Muscle layer of colon (tissue), 2 donors: Measurements from ENCODE around the gene USF2.
"Not testable (repeated sequence)": the region's sequence is repeated elsewhere in the genome, so short reads cannot be mapped to it uniquely, and the experiment has no call there.

Experiments
- H3K27ac ChIP-seq: one replicate; pipeline ENCODE4 v1.7.0; 2013; ENCODE audit warnings: low read depth, mild to moderate bottlenecking, low read length, moderate library complexity
- H3K27me3 ChIP-seq, 2 donors: one replicate each; pipeline ENCODE4 v1.7.0; 2013; ENCODE audit warnings: low read length in 2 of 2, mild to moderate bottlenecking in 2 of 2; ENCODE audit not compliant: insufficient read depth in 2 of 2, control insufficient read depth in 1 of 2
- H3K36me3 ChIP-seq: one replicate; pipeline ENCODE4 v1.7.0; 2013; ENCODE audit warnings: mild to moderate bottlenecking, low read length; ENCODE audit not compliant: insufficient read depth
- H3K4me1 ChIP-seq: one replicate; pipeline ENCODE4 v1.7.0; 2013; ENCODE audit warnings: mild to moderate bottlenecking, low read length; ENCODE audit not compliant: insufficient read depth
- H3K4me3 ChIP-seq, 2 donors: one replicate each; pipeline ENCODE4 v1.7.0; 2013; ENCODE audit warnings: low read length in 2 of 2, low read depth in 1 of 2, mild to moderate bottlenecking in 1 of 2, moderate library complexity in 1 of 2
- H3K9ac ChIP-seq: one replicate; pipeline ENCODE4 v1.7.0; 2013; ENCODE audit warnings: low read length
- H3K9me3 ChIP-seq: one replicate; pipeline ENCODE4 v1.7.0; 2013; ENCODE audit warnings: mild to moderate bottlenecking, low read length
- donor health status: abdominal sarcoma.
- donor health status: Adenocarcinoma of cecum.

USF2 gene, protein sequence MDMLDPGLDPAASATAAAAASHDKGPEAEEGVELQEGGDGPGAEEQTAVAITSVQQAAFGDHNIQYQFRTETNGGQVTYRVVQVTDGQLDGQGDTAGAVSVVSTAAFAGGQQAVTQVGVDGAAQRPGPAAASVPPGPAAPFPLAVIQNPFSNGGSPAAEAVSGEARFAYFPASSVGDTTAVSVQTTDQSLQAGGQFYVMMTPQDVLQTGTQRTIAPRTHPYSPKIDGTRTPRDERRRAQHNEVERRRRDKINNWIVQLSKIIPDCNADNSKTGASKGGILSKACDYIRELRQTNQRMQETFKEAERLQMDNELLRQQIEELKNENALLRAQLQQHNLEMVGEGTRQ

DNA sequence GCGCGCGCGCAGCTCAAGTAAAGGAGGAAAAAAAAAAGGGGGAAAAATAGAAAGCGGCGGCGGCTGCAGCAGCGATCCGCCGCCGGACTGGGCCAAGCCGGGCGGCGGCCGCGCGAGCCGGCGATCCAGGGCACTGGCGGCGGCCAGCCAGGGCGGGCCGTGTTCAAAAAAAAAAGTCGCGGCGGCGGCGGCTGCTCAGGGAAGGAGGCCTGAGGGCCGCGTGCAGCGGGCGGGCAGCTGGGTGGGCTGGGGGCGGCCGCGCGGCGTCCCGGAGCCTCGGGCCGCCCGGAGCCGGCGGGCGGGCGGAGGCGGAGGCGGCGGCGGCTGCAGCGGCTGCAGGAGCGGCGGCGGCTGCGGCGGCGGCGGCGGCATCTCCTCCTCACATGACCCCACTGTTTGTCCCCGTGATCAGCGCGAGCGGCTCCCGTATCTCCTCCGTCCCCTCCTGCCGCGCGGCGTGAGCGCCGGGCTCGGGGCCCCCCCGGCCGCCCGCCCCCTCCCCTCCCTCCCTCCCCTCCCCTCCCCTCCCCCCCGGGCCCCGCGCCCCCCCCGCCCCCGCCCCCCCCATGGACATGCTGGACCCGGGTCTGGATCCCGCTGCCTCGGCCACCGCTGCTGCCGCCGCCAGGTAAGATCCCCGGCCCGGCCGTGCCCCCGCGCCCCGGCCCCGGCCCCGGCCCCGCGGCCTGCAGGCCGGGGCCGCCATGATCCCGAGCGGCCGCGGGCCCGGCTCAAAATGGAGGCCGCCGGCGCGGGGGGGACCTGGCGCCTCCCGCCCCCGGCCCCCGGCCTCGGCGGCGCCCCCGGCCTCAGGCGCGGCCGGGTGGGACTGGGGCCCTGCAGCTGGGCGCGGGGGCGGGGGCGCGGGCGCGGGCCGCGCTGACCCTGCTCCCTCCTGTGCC is at the start of gene USF2:
TSS of gene USF2 (plus strand) at position 427 of the 902 bp plus-strand sequence. CDS start at position 567, 140 bp downstream.
- peaks cover 19% of the 10 kb centered on the region for H3K4me1 ChIP-seq
- H3K36me3 ChIP-seq, result peaks cover 33% of the 10 kb centered on the region
- H3K27me3 ChIP-seq, result no peaks in the 10 kb centered on the region
- peak within 1 kb of the TSS; percentile 67 for H3K9ac ChIP-seq
- H3K27ac ChIP-seq, result peak within 1 kb of the TSS; percentile 99
- H3K9me3 ChIP-seq, result no peaks in the 10 kb centered on the region
- peak within 1 kb of the TSS; percentile 73 to 76 for H3K4me3 ChIP-seq

DNA sequence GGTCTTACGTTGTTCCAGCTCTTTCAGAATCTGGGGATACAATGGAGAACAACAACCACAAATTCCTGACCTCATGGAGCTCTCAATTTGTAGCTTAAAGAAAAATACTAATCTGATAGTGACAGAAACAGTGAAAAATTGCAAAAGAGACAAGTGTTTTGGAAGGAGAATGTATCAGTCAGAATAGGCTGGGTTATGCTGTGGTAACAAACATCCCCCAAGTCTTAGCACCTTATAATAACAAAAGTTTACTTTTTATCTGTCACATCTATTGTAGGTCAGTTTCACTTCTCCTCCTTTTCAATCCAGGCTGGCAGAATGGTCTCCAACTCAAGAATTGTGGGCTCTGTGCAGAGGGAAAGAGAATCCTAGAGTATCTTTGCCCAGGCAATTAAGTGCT is 49.8 kb upstream of the USF2 start:
- peaks cover 6% of the 10 kb centered on the region for H3K4me1 ChIP-seq

DNA sequence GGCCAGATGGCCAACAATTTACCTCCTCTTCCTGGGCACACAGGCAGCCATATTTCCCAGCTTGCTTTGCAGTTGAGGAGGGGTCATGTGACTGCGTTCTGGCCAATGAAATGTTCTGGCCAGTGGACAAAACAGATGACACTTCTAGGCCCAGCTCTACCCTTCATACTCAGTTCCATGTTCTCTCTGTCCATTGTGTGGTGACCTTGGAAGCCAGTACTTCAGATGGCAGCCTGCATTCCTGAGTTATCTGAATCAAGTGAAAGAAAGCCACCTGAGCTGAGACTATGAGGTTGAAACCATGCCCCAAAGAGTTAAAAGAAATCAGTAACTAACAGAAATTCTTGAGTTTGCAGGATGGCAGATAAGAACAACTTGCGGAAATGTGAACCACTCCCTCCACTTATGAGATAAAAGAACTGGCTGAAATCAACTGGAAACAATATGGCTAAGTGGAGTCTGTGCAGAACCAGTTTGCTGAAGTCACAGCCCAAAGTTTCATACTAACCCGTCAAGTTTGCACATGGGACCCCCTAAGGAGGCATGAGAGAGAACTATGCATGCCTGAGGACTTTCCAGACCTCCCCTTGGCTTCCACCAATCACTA is 48.3 kb upstream of the USF2 start:
- Histone ChIP-seq H3K4me3 (no peak overlapping the region), H3K4me1 (no peaks in the 10 kb centered on the region), H3K27ac (no peak overlapping the region), H3K9ac (no peak overlapping the region), H3K9me3 (no peaks in the 10 kb centered on the region), H3K36me3 (no peaks in the 10 kb centered on the region), H3K27me3 (peaks cover 0 to 5% of the 10 kb centered on the region in 2 donors)

More for the DNA sequence above, 49.8 kb upstream of the USF2 start:
- H3K27ac ChIP-seq, result no peak overlapping the region
- H3K36me3 ChIP-seq, result no peaks in the 10 kb centered on the region
- no peak overlapping the region for H3K4me3 ChIP-seq
- H3K9me3 ChIP-seq, result no peaks in the 10 kb centered on the region
- no peak overlapping the region for H3K9ac ChIP-seq
- H3K27me3 ChIP-seq, result no peaks in the 10 kb centered on the region

DNA sequence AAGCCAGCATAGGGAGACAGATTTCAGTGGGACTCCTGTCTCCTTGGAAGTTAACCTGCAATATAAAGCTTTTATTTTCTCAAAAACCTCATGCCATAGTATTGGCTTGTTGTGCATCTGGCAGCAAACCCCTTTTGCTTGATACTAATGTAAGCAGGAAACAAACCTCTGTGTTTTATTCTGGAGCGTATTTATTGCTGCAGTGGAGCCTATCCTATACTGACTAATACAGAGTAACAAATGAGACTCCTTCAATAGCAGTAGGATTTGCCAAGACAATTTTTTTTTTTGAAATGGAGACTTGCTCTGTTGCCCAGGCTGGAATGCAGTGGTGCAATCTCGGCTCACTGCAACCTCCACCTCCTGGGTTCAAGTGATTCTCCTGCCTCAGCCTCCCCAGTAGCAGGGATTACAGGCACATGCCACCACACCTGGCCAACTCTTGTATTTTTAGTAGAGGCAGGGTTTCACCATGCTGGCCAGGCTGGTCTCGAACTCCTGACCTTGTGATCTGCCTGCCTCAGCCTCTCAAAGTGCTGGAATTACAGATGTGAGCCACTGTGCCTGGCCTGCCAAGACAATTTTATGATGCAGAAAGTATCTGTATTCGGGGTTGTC is 47.7 kb upstream of the USF2 start:
- not testable (repeated sequence) for H3K9ac ChIP-seq, H3K27ac ChIP-seq, H3K27me3 ChIP-seq, H3K4me3 ChIP-seq, H3K36me3 ChIP-seq, H3K9me3 ChIP-seq, H3K4me1 ChIP-seq

DNA sequence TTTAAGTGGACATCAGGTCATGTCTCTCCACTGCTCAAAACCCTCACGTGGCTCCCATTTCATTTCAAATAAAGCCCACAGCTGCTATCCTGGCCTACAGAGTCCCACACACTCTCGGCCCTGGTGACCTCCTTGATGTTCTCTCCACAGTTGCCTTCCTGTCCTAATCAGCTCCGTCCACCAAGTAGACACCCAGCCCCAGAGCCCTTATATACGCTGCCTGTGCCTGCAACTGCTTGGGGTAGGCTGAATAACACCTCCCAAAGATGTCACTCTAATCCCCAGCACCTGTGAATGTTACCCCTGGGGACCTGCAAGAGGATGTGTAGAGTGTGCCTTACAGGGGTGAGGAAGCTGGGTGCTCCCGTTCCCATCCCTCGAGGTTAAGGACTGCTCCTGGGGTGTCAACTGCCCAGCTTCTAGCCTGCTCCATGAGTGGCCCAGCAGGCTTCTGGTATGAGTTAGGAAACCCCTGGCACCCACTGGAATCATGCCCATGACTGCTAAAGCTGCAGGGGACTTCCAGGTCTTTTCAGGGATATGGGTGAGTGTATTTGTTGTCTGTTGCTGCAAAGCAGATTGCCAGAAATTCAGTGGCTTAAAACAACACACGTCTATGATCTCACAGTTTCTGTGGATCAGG is 46.3 kb upstream of the USF2 start:
- Histone ChIP-seq H3K27me3 (peaks cover 0 to 5% of the 10 kb centered on the region in 2 donors), H3K27ac (no peak overlapping the region), H3K36me3 (no peaks in the 10 kb centered on the region), H3K9ac (no peak overlapping the region), H3K9me3 (no peaks in the 10 kb centered on the region), H3K4me1 (no peaks in the 10 kb centered on the region), H3K4me3 (no peak overlapping the region)

DNA sequence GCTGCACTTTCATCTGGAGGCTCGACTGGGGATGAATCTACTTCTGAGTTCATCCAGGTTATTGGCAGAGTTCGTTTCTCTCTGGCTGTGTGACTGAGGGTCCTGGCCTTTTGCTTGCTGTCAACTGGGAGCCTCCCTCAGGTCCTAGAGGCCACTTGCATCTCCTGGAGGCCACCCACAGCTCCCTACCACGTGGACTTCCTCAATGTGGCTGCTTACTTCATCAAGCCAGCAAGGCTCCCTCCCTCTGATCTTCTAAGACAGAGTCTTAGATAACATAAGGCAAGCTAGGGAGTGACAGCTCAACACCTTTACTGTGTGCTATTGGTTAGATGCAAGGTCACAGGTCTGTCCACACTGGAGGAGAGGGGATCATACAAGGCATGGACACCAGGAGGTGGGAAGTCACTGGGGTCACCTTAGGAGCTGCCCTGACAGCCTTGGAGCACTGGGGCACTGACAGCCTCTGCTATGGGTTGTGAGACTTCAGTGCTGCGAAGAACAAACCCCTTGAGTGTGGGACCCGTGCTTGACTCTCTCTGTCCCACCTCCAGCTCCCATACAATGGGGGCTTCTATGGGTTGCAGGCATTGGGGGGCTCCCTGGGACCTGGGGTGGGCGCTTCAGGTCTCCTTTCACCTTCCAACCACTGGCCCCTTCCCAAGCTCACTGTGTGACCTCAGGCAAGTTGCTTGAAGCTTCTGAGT is 45.5 kb upstream of the USF2 start:
- Histone ChIP-seq H3K4me3 (no peak overlapping the region), H3K36me3 (no peaks in the 10 kb centered on the region), H3K9ac (no peak overlapping the region), H3K27ac (no peak overlapping the region), H3K9me3 (no peaks in the 10 kb centered on the region), H3K4me1 (no peaks in the 10 kb centered on the region), H3K27me3 (peaks cover 0 to 5% of the 10 kb centered on the region in 2 donors)

DNA sequence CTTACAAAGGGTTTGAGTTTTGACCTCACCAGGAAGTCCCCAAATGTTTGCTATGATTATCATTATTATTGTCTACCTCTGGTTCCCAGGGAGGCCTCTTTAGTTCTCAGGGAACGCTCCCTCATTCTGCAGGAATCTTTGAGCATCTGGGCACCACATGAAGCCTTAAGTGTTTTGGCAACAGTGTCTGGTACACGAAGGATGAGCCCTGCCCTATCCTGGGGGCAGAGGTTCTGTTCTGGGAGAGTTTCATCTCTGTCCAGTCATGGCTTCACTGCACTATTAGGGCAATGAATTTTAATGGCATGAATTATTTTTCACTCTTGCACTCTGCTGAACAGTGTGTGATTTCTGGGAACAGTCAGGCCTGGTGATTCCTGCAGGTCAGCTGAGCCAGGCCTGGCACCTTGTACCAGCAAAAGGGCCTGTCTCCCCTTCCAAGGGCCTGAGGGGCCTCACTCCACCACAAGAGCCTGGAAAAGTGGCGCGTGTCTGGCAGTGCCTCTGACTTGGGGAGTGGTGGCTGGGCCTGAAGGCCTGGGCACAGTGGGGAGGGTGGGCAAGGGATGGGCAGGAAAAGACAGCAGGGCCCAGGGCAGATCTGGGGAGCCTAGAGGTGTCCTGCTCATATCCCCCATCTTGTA is 44.8 kb upstream of the USF2 start:
- H3K9me3 ChIP-seq, result no peaks in the 10 kb centered on the region
- H3K36me3 ChIP-seq, result no peaks in the 10 kb centered on the region
- H3K4me3 ChIP-seq, result no peak overlapping the region
- no peak overlapping the region for H3K27ac ChIP-seq
- H3K4me1 ChIP-seq, result no peaks in the 10 kb centered on the region
- no peak overlapping the region for H3K9ac ChIP-seq
- H3K27me3 ChIP-seq, result peaks cover 0 to 5% of the 10 kb centered on the region in 2 donors

DNA sequence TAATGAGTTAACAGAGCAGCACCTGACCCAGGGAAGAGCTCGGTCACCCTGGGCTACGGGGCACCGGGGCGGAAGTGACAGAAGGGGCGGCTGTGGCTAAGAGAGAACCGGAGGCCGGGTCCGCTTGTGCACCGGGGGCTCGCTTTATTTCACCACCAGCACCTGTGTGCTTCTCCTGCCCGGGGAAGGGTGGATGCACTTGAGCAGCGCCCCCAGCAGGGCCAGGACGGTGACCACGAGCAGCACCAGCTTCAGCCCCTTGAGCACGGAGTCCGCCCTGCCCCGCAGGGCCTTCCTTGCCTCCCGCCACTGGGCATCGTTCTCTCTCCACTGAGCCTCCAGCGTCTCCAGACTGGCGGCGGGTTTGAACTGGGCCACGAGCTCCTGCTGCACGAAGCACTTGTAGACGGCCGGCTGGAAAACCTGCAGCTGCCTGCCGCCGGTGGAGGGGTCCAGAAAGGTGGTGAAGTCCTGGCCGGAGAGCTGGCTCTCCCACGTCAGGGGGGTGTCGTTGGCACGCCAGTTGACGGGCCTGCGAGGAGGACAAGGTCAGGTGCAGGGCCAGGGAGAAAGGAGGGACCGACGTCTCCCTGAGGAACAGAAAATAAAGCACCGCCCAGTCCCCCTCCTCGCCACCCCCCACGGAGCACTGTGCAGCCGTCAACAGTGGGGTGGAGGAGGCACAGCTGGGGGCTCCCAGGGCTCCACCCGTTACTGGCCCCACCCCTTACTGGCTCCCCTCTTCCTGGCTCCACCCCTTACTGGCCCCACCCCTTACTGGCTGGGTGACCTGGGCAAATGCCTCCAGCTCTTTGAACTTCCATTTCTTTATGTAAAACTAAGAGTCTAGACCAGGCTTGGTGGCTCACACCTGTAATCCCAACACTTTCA is 43.8 kb upstream of the USF2 start:
- no peak overlapping the region for H3K9ac ChIP-seq
- no peak overlapping the region for H3K4me3 ChIP-seq
- H3K4me1 ChIP-seq, result no peaks in the 10 kb centered on the region
- H3K27ac ChIP-seq, result no peak overlapping the region
- H3K9me3 ChIP-seq, result no peaks in the 10 kb centered on the region
- H3K36me3 ChIP-seq, result no peaks in the 10 kb centered on the region
- peaks cover 0 to 5% of the 10 kb centered on the region in 2 donors for H3K27me3 ChIP-seq

DNA sequence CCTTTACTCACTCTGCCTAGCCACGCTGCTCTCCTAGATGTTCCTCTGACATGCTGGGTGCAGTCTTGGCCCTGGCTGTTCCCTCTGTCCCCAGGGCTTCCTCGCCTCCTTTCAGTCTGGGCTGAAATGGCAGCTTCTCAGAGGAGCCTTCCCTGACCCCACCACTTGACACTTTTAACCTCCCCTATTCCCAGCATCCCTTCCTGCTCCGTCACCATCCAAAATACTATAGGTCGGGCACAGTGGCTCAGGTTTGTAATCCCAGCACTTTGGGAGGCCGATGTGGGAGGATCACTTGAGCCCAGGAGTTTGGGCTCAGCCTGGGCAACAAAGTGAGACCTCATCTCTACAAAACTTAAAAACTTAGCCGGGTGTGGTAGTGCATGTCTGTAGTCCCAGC is 42.8 kb upstream of the USF2 start:
- Histone ChIP-seq H3K27ac (no peak overlapping the region), H3K4me3 (no peak overlapping the region), H3K27me3 (peaks cover 0 to 5% of the 10 kb centered on the region in 2 donors), H3K36me3 (no peaks in the 10 kb centered on the region), H3K4me1 (no peaks in the 10 kb centered on the region), H3K9ac (no peak overlapping the region), H3K9me3 (no peaks in the 10 kb centered on the region)
